GM10266 (cell line): Measurements from ENCODE around the gene TUBA8.
"Not testable (repeated sequence)": the region's sequence is repeated elsewhere in the genome, so short reads cannot be mapped to it uniquely, and the experiment has no call there.

ENCODE experiments used
- DNase-seq: peaks from one replicate; pipeline ENCODE4 v3.0.0; 2012; ENCODE audit errors: extremely low spot score
- CTCF ChIP-seq: IDR thresholded peaks from 2 replicates; pipeline ENCODE4 v1.5.1; 2012; ENCODE audit warnings: mild to moderate bottlenecking, low read depth; ENCODE audit not compliant: control insufficient read depth, insufficient read depth; ENCODE audit errors: missing control alignments

The TUBA8 gene

DNA sequence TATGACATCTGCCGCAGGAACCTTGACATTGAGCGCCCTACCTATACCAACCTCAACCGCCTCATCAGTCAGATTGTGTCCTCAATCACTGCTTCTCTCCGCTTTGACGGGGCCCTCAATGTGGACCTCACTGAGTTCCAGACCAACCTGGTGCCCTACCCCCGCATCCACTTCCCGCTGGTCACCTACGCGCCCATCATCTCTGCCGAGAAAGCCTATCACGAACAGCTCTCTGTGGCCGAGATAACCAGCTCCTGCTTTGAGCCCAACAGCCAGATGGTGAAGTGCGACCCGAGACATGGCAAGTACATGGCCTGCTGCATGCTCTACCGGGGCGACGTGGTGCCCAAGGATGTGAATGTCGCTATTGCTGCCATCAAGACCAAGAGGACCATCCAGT, 16.0 kb downstream of the TUBA8 start:
- TF ChIP-seq CTCF = no peak
- DNase-seq = no peak

DNA sequence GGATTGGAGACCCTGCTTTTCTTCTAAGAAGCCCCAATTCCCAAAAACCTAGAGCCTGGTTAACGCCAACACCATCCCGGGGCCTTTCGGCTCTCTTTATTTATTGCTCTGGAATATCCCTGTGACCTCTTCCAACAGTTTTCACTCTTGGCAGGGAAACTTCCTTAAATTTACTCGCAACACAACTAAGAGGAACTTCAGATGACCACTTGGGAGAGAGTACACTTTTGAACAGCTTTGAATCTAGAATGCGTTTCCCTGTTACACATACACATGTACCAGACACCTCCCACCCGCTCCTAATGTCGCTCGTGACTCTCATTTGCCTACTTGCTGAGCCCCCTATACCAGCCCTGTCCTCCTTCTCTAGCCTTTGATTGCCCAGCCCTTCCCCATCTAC, 19.4 kb downstream of the TUBA8 start:
- DNase-seq = no peak
- no peak for TF ChIP-seq CTCF

GRCh38 chr22:18130699-18131429, 20.3 kb downstream of the TUBA8 start:
- DNase-seq = no peak
- no peak for TF ChIP-seq CTCF

DNA sequence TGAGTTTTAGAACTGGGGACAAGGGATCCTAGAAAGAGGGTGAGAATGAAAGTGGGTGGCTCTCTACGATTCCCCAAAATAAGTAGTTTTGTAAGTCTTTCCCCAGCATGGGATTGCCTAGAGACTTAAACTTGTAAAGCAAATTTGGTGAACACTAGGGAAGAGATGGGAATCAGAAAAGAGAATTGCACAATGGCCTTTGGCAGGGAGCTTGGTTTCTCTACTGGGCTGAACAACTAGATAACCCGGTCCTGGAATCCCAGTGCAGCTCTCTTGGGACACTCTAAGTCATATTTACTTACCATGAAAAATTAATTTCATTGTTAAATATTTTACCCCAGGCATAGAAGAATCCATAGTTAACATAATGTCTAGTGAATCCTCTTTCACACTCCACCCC, 22.8 kb downstream of the TUBA8 start:
- TF ChIP-seq CTCF = no peak
- DNase-seq = no peak

GRCh38 chr22:18136563-18137320, 26.1 kb downstream of the TUBA8 start:
- no peak for TF ChIP-seq CTCF
- DNase-seq = no peak

DNA sequence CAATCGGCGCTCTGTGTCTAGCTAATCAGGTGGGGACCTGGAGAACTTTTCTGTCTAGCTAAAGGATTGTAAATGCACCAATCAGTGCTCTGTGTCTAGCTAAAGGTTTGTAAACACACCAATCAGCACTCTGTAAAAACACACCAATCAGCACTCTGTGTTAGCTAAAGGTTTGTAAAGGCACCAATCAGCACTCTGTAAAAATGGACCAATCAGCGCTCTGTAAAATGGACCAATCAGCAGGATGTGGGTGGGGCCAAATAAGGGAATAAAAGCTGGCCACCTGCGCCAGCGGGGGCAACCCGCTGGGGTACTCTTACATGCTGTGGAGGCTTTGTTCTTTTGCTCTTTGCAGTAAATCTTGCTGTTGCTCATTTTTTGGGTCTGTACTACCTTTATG, 30.4 kb downstream of the TUBA8 start:
- DNase-seq = not testable (repeated sequence)

DNA sequence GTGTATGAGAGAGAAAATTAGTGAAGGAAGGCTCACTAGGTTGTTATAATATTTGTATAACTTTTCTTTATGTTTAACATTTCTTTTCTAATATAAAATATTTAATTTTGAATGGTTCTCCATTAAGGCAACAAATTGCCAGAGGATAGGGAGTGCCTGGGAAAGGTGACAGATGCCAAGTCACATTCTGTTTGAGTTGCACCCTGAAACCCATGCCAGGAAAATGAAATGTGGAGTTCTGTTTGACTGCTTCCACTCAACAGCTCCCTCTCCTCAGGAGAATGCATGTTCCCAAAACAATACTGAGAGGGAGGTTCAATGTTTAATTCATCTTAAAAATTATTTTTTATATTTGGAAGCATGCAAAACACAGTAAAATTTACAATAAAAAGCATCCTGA, 33.5 kb downstream of the TUBA8 start:
- no peak for TF ChIP-seq CTCF
- DNase-seq = no peak
